SK-N-SH treated with all-trans-retinoic acid at 6 μM for 48 hours (cell line): ENCODE measurements around the gene GLYATL1.

Experiments used
- ATAC-seq: fragments of 200-7000 bp; cut with Tn5 transposase; 3 replicates; pipeline ENCODE4 v1.9.1; 2020; ENCODE audit warnings: mild to moderate bottlenecking, moderate library complexity
- ARNTL ChIP-seq: fragments of 450-650 bp; formaldehyde crosslinking; IDR thresholded peaks from 2 replicates; pipeline ENCODE4 v1.5.0; 2020; ENCODE audit warnings: low read depth, mild to moderate bottlenecking, moderate library complexity, borderline replicate concordance
- BACH2 ChIP-seq: fragments of 250-450 bp; sonication (Bioruptor Pico); IDR thresholded peaks from 2 replicates; pipeline ENCODE4 v1.9.0; 2021; ENCODE audit warnings: mild to moderate bottlenecking, borderline replicate concordance
- CREB5 ChIP-seq: fragments of 250-450 bp; sonication (Bioruptor Pico); IDR thresholded peaks from 2 replicates; pipeline ENCODE4 v1.5.1; 2020; ENCODE audit warnings: low read depth, mild to moderate bottlenecking, moderate library complexity
- CSDC2 ChIP-seq: fragments of 250-450 bp; sonication (Bioruptor Pico); IDR thresholded peaks from 2 replicates; pipeline ENCODE4 v1.5.0; 2020; ENCODE audit warnings: mild to moderate bottlenecking, moderate library complexity
- CSRNP3 ChIP-seq: fragments of 250-450 bp; sonication (Bioruptor Pico); IDR thresholded peaks from 2 replicates; pipeline ENCODE4 v1.5.1; 2021; ENCODE audit warnings: mild to moderate bottlenecking, moderate library complexity
- ESRRG ChIP-seq: fragments of 250-450 bp; sonication (Bioruptor Pico); IDR thresholded peaks from 2 replicates; pipeline ENCODE4 v1.6.1; 2021; ENCODE audit warnings: mild to moderate bottlenecking
- GLIS3 ChIP-seq: fragments of 250-450 bp; sonication (Bioruptor Pico); IDR thresholded peaks from 2 replicates; pipeline ENCODE4 v1.5.0; 2020; ENCODE audit warnings: mild to moderate bottlenecking, moderate library complexity
- ISL1 ChIP-seq: fragments of 250-450 bp; sonication (Bioruptor Pico); IDR thresholded peaks from 2 replicates; pipeline ENCODE4 v2.1.2; 2022; ENCODE audit warnings: mild to moderate bottlenecking, moderate library complexity
- OSR1 ChIP-seq: fragments of 250-450 bp; sonication (Bioruptor Pico); IDR thresholded peaks from 2 replicates; pipeline ENCODE4 v1.8.0; 2022; ENCODE audit warnings: moderate library complexity, mild to moderate bottlenecking, inconsistent platforms
- PATZ1 ChIP-seq: fragments of 250-450 bp; sonication (Bioruptor Pico); IDR thresholded peaks from 2 replicates; pipeline ENCODE4 v1.8.0; 2020; ENCODE audit warnings: mild to moderate bottlenecking, moderate library complexity, borderline replicate concordance
- PPARA ChIP-seq: fragments of 250-450 bp; sonication (Bioruptor Pico); IDR thresholded peaks from 2 replicates; pipeline ENCODE4 v1.5.0; 2020; ENCODE audit warnings: mild to moderate bottlenecking, borderline replicate concordance
- RARB ChIP-seq: fragments of 250-450 bp; sonication (Bioruptor Pico); IDR thresholded peaks from 2 replicates; pipeline ENCODE4 v1.8.0; 2021; ENCODE audit warnings: mild to moderate bottlenecking, moderate library complexity
- SNAI2 ChIP-seq: fragments of 250-450 bp; sonication (Bioruptor Pico); IDR thresholded peaks from 2 replicates; pipeline ENCODE4 v1.5.0; 2020; ENCODE audit warnings: mild to moderate bottlenecking, moderate library complexity
- TCF4 ChIP-seq: fragments of 250-450 bp; sonication (Bioruptor Pico); IDR thresholded peaks from 2 replicates; pipeline ENCODE4 v1.8.0; 2021; ENCODE audit warnings: mild to moderate bottlenecking, moderate library complexity, borderline replicate concordance
- TOX ChIP-seq: fragments of 250-450 bp; sonication (Bioruptor Pico); IDR thresholded peaks from 2 replicates; pipeline ENCODE4 v1.8.0; 2021; ENCODE audit warnings: mild to moderate bottlenecking, moderate library complexity, borderline replicate concordance
- TSHZ2 ChIP-seq: fragments of 250-450 bp; sonication (Bioruptor Pico); IDR thresholded peaks from 2 replicates; pipeline ENCODE4 v1.5.0; 2020; ENCODE audit warnings: mild to moderate bottlenecking, moderate library complexity
- ZC3H10 ChIP-seq: fragments of 250-450 bp; sonication (Bioruptor Pico); IDR thresholded peaks from 2 replicates; pipeline ENCODE4 v1.5.1; 2021; ENCODE audit warnings: mild to moderate bottlenecking, moderate library complexity
- ZFP3 ChIP-seq: fragments of 250-450 bp; sonication (Bioruptor Pico); IDR thresholded peaks from 2 replicates; pipeline ENCODE4 v1.5.0; 2020; ENCODE audit warnings: mild to moderate bottlenecking, moderate library complexity
- ZFP30 ChIP-seq: fragments of 450-650 bp; formaldehyde crosslinking; IDR thresholded peaks from 2 replicates; pipeline ENCODE4 v1.5.0; 2022; ENCODE audit warnings: mild to moderate bottlenecking, moderate library complexity
- ZNF565 ChIP-seq: fragments of 450-650 bp; formaldehyde crosslinking; conservative IDR thresholded peaks from 2 replicates; pipeline ENCODE4 v1.5.0; 2020; ENCODE audit warnings: low read depth, mild to moderate bottlenecking, moderate library complexity
- ZNF70 ChIP-seq: fragments of 450-650 bp; formaldehyde crosslinking; IDR thresholded peaks from 2 replicates; pipeline ENCODE4 v1.5.0; 2020; ENCODE audit warnings: mild to moderate bottlenecking, moderate library complexity
- ZNF8 ChIP-seq: fragments of 450-650 bp; formaldehyde crosslinking; IDR thresholded peaks from 2 replicates; pipeline ENCODE4 v1.5.0; 2020; ENCODE audit warnings: mild to moderate bottlenecking, moderate library complexity

Gene GLYATL1

GRCh38 chr11:58939277-58939676 lies at the start of gene GLYATL1:
Gene GLYATL1 (plus strand): TSS chr11:58939488. CDS start chr11:58947088, 7,600 bp downstream.
- ATAC-seq = no peak
- TF ChIP-seq ARNTL (CRISPR knock-in tag) (no peak), ZNF8 (CRISPR knock-in tag) (no peak), TOX (CRISPR knock-in tag) (no peak), TSHZ2 (no peak), ZNF565 (no peak), ZFP30 (CRISPR knock-in tag) (no peak), PPARA (CRISPR knock-in tag) (no peak), RARB (CRISPR knock-in tag) (no peak), OSR1 (CRISPR knock-in tag) (no peak), ZNF70 (CRISPR knock-in tag) (no peak), CSRNP3 (no peak), CSDC2 (CRISPR knock-in tag) (no peak), ISL1 (CRISPR knock-in tag) (no peak), SNAI2 (CRISPR knock-in tag) (no peak)

- TF ChIP-seq CSDC2 (CRISPR knock-in tag) (no peak), ESRRG (no peak), ARNTL (CRISPR knock-in tag) (no peak), ZFP3 (no peak), SNAI2 (CRISPR knock-in tag) (no peak), ZNF70 (CRISPR knock-in tag) (no peak), BACH2 (CRISPR knock-in tag) (no peak), TCF4 (CRISPR knock-in tag) (no peak), CSRNP3 (no peak), OSR1 (CRISPR knock-in tag) (no peak)
- TF ChIP-seq, all 23 proteins: peak for 0
- ATAC-seq = no peak
Observed at GRCh38 chr11:58893899-58894298, 45.4 kb upstream of the GLYATL1 start.

- ATAC-seq = no peak
- TF ChIP-seq OSR1 (CRISPR knock-in tag) = no peak
- no peak for TF ChIP-seq ZNF565
- TF ChIP-seq ZNF70 (CRISPR knock-in tag) = no peak
- TF ChIP-seq ESRRG = no peak
- no peak for TF ChIP-seq CSRNP3
- TF ChIP-seq ZFP3 = no peak
- no peak for TF ChIP-seq SNAI2 (CRISPR knock-in tag)
- no peak for TF ChIP-seq ZC3H10 (CRISPR knock-in tag)
- no peak for TF ChIP-seq PPARA (CRISPR knock-in tag)
- no peak for TF ChIP-seq ISL1 (CRISPR knock-in tag)
- TF ChIP-seq CREB5 (CRISPR knock-in tag) = no peak
- TF ChIP-seq TSHZ2 = no peak
- TF ChIP-seq ARNTL (CRISPR knock-in tag) = no peak
- no peak for TF ChIP-seq PATZ1
- TF ChIP-seq ZNF8 (CRISPR knock-in tag) = no peak
- no peak for TF ChIP-seq GLIS3
Observed at GRCh38 chr11:58898106-58898505, 41.2 kb upstream of the GLYATL1 start.
